HS-5 (cell line): ENCODE results near the gene CTCF.
"Not testable (repeated sequence)": the region's sequence is repeated elsewhere in the genome, so short reads cannot be mapped to it uniquely, and the experiment has no call there.

Experiments
- DNase-seq: peaks from one replicate; pipeline ENCODE4 v3.0.0-alpha.2; 2012; ENCODE audit warnings: low read depth

CTCF gene

DNA sequence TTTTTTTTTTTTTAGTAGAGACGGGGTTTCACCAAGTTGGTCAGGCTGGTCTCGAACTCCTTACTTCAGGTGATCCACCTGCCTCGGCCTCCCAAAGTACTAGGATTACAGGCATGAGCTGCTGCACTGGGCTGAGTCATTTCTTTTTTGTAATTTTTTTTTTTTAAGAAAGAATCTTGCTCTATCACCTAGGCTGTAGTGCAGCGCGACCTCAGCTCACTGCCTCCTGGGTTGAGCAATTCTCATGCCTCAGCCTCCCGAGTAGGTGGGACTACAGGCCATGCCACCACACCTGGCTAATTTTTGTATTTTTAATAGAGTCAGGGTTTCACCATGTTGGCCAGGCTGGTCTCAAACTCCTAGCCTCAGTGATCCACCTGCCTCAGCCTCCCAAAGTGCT, 28.3 kb upstream of the CTCF start:
- DNase-seq, result not testable (repeated sequence)

DNA sequence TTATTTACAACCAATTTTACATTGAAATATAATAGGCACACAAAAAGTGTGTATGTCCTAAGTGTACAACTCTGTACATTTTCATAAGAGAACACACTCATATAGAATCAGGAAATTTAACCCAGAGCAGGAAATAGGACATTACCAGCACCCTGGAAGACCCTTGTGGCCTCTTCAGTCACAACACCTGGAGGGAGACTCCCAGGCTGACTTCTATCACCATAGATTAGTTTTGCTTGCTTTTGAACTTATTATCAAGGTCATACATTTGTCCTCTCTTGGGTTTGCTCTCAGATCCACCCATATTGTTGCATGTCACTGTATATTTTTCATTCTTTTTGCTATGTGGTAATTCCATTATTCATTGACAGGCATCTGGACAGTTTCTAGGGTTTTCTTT, 27.9 kb upstream of the CTCF start:
- DNase-seq, result no peak

- DNase-seq, result no peak
Measured at GRCh38 chr16:67535201-67535600, 27.1 kb upstream of the CTCF start.

GRCh38 chr16:67537270-67537635, 25.1 kb upstream of the CTCF start:
- DNase-seq, result no peak

DNA sequence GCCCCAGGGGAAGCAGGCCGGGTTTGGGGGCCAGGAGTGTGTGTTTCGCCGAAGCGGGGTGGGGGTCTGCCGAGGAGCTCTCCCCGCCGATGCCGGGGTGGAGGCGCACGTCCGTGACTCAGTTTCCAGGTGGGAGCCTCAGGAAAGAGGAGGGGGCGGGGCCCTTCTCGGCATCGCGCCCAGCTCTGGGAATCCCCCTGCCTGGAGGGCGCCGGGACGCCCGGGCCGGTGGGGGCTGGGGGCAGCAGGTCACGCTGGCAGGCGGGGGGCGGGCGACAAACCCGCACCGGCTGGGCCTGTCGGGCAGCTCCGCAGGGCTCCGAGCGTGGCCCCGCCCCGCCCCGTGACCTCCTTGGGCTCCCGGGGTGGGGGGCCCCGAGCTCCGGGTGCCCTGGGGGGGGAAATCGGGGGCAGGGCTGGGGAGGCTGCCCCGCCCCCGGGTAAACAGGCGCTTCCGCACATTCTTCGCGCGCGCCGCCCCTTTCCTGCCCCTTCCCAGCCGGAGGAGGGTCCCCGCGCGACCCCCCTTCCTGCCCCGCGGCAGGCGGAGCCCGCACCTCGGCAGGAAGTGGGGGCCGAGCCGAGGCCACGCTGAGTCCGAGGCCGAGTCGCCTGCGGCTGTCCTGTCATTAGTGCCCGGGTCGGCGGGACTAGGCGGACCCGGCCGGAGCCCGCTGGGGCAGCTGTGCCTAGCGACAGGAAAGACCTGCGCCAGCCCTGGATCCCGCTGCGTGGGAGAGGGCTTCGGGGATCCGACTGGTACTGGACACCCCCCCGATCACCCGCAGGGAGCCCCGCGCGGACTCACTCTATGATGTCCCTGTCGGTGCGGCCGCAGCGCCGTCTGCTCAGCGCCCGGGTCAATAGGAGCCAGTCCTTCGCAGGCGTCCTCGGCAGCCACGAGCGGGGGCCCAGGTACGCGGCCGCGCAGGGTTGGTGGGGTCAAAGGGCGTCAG, 24.4 kb upstream of the CTCF start:
- no peak for DNase-seq

- no peak for DNase-seq
Measured at GRCh38 chr16:67538666-67539101, 23.6 kb upstream of the CTCF start.

- DNase-seq, result no peak
Measured at GRCh38 chr16:67539271-67539670, 23.1 kb upstream of the CTCF start.

- DNase-seq, result no peak
Measured at GRCh38 chr16:67539691-67540635, 22.4 kb upstream of the CTCF start.

- no peak for DNase-seq
Measured at GRCh38 chr16:67540756-67541155, 21.6 kb upstream of the CTCF start.

DNA sequence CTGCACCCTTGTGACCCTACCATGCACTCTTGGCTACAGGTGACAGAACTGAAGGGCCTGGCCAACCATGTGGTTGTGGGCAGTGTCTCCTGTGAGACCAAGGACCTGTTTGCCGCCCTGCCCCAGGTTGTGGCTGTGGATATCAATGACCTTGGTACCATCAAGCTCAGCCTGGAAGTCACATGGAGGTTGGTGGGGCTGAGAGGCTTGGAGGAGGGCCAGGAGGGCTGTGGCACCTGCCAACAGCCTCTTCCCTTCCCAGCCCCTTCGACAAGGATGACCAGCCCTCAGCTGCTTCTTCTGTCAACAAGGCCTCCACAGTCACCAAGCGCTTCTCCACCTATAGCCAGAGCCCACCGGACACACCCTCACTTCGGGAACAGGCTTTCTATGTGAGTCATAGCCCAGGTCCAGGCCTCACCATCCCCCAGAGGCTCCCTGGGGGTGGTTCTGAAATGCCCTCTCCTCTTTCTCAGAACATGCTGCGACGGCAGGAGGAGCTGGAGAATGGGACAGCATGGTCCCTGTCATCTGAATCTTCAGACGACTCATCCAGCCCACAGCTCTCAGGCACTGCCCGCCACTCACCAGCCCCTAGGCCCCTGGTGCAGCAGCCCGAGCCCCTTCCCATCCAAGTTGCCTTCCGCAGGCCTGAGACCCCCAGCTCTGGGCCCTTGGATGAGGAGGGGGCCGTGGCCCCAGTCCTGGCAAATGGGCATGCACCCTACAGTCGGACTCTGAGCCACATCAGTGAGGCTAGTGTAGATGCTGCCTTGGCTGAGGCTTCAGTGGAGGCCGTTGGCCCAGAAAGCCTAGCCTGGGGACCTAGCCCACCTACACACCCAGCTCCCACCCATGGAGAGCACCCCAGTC, 20.7 kb upstream of the CTCF start:
- no peak for DNase-seq

DNA sequence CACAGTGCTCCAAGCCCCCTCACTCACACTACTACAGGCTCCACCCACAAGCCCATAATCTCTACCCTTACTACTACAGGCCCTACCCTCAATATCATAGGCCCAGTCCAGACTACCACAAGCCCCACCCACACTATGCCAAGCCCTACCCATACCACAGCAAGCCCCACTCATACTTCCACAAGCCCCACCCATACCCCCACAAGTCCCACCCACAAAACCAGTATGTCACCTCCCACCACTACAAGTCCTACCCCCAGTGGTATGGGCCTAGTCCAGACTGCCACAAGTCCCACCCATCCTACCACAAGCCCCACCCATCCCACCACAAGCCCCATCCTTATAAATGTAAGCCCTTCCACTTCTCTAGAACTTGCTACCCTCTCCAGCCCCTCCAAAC, 19.9 kb upstream of the CTCF start:
- no peak for DNase-seq

GRCh38 chr16:67543036-67543435, 19.3 kb upstream of the CTCF start:
- no peak for DNase-seq

- no peak for DNase-seq
Measured at GRCh38 chr16:67543582-67543981, 18.7 kb upstream of the CTCF start.

DNA sequence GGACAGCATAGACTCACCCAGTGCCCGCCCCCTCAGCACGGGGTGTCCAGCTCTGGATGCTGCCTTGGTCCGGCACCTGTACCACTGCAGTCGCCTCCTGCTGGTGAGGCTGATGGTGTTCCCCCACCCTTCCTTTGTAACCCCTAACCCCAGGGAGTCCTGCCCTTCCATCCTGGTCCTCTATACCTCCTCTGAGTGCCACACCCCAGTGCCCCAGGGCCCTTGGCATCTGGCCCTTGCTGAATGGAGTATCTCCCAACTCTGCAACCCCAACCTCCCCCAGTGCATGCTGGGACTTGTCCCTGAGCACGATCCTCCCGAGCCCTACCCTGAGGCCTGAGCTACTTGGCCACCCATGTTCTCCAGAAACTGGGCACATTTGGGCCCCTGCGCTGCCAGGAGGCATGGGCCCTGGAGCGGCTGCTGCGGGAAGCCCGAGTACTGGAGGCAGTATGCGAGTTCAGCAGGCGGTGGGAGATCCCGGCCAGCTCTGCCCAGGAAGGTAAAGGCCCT, 17.9 kb upstream of the CTCF start:
- DNase-seq, result no peak

DNA sequence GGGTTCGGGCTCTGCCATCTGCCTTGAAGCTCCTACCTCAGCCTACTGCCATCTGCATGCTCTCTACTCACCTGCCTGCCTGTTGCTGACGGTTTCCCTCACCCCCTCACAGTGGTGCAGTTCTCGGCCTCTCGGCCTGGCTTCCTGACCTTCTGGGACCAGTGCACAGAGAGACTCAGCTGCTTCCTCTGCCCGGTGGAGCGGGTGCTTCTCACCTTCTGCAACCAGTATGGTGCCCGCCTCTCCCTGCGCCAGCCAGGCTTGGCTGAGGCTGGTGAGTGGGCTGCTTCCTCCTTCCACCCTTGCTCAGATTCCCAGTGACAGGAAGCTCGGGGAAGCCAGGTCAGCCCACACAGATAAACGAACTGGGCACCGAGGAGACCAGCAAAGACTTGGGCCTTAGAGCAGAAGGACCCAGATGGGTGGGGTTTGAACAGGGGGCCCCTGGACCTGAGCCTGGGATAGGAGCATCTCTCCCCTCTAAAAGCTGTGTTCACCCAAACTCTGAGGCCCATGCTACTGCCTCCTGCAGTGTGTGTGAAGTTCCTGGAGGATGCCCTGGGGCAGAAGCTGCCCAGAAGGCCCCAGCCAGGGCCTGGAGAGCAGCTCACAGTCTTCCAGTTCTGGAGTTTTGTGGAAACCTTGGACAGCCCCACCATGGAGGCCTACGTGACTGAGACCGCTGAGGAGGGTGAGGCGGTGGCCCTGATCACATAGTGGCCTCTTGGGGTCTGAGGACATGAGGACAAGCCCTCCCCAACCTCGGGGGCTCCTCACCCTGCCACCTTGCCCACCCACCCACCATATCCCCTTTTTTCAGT, 17.3 kb upstream of the CTCF start:
- no peak for DNase-seq

GRCh38 chr16:67545665-67546024, 16.7 kb upstream of the CTCF start:
- DNase-seq, result no peak

DNA sequence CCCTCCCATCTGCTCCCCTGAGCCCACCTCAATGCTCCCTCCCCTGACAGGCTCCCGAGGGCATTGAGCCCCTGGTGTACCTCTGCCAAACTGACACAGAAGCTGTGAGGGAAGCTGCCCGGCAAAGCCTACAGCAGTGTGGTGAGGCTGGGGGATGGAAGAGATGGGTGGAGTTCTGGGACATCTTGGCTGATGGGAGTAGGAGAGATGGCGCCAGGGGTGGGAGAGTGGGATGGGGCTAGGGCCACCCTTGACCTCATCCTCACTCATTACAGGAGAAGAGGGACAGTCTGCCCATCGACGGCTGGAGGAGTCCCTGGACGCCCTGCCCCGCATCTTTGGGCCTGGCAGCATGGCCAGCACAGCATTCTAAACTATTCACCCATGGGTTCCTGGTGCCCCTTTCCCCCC, 16.2 kb upstream of the CTCF start:
- no peak for DNase-seq

GRCh38 chr16:67546761-67547422, 15.4 kb upstream of the CTCF start:
- no peak for DNase-seq

GRCh38 chr16:67547423-67548264, 14.7 kb upstream of the CTCF start:
- DNase-seq, result no peak
